Measurements from ENCODE around the gene UBE2S. TPM values are rescaled to one million over a fixed set of nuclear protein-coding genes. Genes with fewer than 3 reads are reported as not detected.

UBE2S gene
- total RNA-seq, 4 donors from 2014 or later, result 8.0 to 16.2 (median 9.9) TPM

- no peaks in the 10 kb centered on the region for H3K9me3 ChIP-seq
- 4 to 8% methylated on average over 26 to 33 of the region's 39 CpGs for WGBS, 2 donors
- DNase-seq (ENCODE audit: low spot score in 2 of 2), result no peak
- no peak overlapping the region for H3K4me3 ChIP-seq
- TF ChIP-seq CTCF (IDR thresholded peaks at IDR 0.05) (no peak), POLR2A (IDR thresholded peaks at IDR 0.05) (no peak), EP300 (IDR thresholded peaks at IDR 0.05) (no peak)
- no peaks in the 10 kb centered on the region for H3K36me3 ChIP-seq
- peaks cover 0 to 44% (median 15%) of the 10 kb centered on the region in 4 donors for H3K4me1 ChIP-seq
- H3K27ac ChIP-seq, result no peak overlapping the region
- peaks cover 0 to 87% of the 10 kb centered on the region in 2 donors for H3K27me3 ChIP-seq
Observed at GRCh38 chr19:55440411-55441105, 33.0 kb upstream of the UBE2S start.

GRCh38 chr19:55439052-55439451 is 31.5 kb upstream of the UBE2S start:
- H3K27ac ChIP-seq, result no peak overlapping the region
- DNase-seq (ENCODE audit: low spot score in 2 of 2), result no peak
- no peak for TF ChIP-seq CTCF (IDR thresholded peaks at IDR 0.05)
- H3K4me3 ChIP-seq, result no peak overlapping the region
- H3K27me3 ChIP-seq, result peaks cover 0 to 78% of the 10 kb centered on the region in 2 donors
- 78 to 81% methylated on average over 5 of the region's 5 CpGs for WGBS, 2 donors
- H3K9me3 ChIP-seq, result no peaks in the 10 kb centered on the region
- H3K36me3 ChIP-seq, result no peaks in the 10 kb centered on the region
- H3K4me1 ChIP-seq, result peaks cover 0 to 44% (median 15%) of the 10 kb centered on the region in 4 donors

- Histone ChIP-seq H3K9me3 (no peaks in the 10 kb centered on the region), H3K4me3 (no peak overlapping the region), H3K27me3 (peaks cover 0 to 75% of the 10 kb centered on the region in 2 donors), H3K36me3 (peaks cover 0 to 5% (median 0%) of the 10 kb centered on the region in 3 donors), H3K4me1 (peaks cover 0 to 36% (median 11%) of the 10 kb centered on the region in 4 donors), H3K27ac (no peak overlapping the region)
- TF ChIP-seq POLR2A (IDR thresholded peaks at IDR 0.05) (no peak), EP300 (IDR thresholded peaks at IDR 0.05) (no peak), CTCF (IDR thresholded peaks at IDR 0.05) (no peak)
- DNase-seq (ENCODE audit: low spot score in 2 of 2), result no peak
- 2 to 3% methylated on average over 10 to 16 of the region's 17 CpGs for WGBS, 2 donors
Observed at GRCh38 chr19:55437410-55437809, 29.8 kb upstream of the UBE2S start.

- peaks cover 0 to 7% (median 0%) of the 10 kb centered on the region in 3 donors for H3K36me3 ChIP-seq
- WGBS, 2 donors, result 43 to 47% methylated on average over 8 of the region's 8 CpGs
- H3K9me3 ChIP-seq, result no peaks in the 10 kb centered on the region
- H3K27ac ChIP-seq, result no peak overlapping the region
- DNase-seq (ENCODE audit: low spot score in 2 of 2), result no peak
- no peak overlapping the region for H3K4me3 ChIP-seq
- peaks cover 0 to 76% of the 10 kb centered on the region in 2 donors for H3K27me3 ChIP-seq
- TF ChIP-seq POLR2A (IDR thresholded peaks at IDR 0.05) (no peak), CTCF (IDR thresholded peaks at IDR 0.05) (no peak), EP300 (IDR thresholded peaks at IDR 0.05) (no peak)
- H3K4me1 ChIP-seq, result peaks cover 0 to 30% (median 10%) of the 10 kb centered on the region in 4 donors
Observed at GRCh38 chr19:55436847-55437246, 29.3 kb upstream of the UBE2S start.

GRCh38 chr19:55435020-55435419 is 27.4 kb upstream of the UBE2S start:
- Histone ChIP-seq H3K4me3 (no peak overlapping the region), H3K4me1 (peaks cover 0 to 13% (median 0%) of the 10 kb centered on the region in 4 donors), H3K27ac (no peak overlapping the region), H3K27me3 (peaks cover 0 to 73% of the 10 kb centered on the region in 2 donors), H3K36me3 (peaks cover 0 to 25% (median 0%) of the 10 kb centered on the region in 3 donors), H3K9me3 (no peaks in the 10 kb centered on the region)
- no peak for DNase-seq (ENCODE audit: low spot score in 2 of 2)
- 94 to 96% methylated on average over 4 of the region's 4 CpGs for WGBS, 2 donors
- TF ChIP-seq EP300 (IDR thresholded peaks at IDR 0.05), result no peak
- no peak for TF ChIP-seq POLR2A (IDR thresholded peaks at IDR 0.05)
- TF ChIP-seq CTCF (IDR thresholded peaks at IDR 0.05), result no peak

Measured in tibial nerve (tissue), 4 donors.